Calu3 (cell line): ENCODE data around the gene KCNH6. TPM values are rescaled to one million over a fixed set of nuclear protein-coding genes. Genes with fewer than 3 reads are reported as not detected.

Experiments used
- BruUV-seq: library from RNA; stranded (reverse); fragments of 400-500 nt; replicated peaks from 2 replicates; lab custom pipeline; 2021; lab: Mats Ljungman, UMichigan
- CTCF ChIA-PET: fragments of 300-600 bp; sonication (Branson Sonifier 250); formaldehyde crosslinking; loops from one replicate; lab custom pipeline; 2022; ENCODE audit warnings: antibody characterized with exemption; lab: Charles Lee
- DNase-seq: peaks from one replicate; pipeline ENCODE4 v3.0.0; 2022
- H3K27ac Mint-ChIP-seq: one replicate; pipeline ENCODE4 v1.8.0; 2022; ENCODE audit warnings: mixed read lengths; ENCODE audit not compliant: unreplicated experiment
- H3K27me3 Mint-ChIP-seq: one replicate; pipeline ENCODE4 v1.8.0; 2022; ENCODE audit warnings: mixed read lengths; ENCODE audit not compliant: unreplicated experiment
- H3K36me3 Mint-ChIP-seq: one replicate; pipeline ENCODE4 v1.8.0; 2022; ENCODE audit warnings: mild to moderate bottlenecking, moderate library complexity, mixed read lengths; ENCODE audit not compliant: insufficient read depth, unreplicated experiment
- H3K4me1 Mint-ChIP-seq: one replicate; pipeline ENCODE4 v1.8.0; 2022; ENCODE audit warnings: mild to moderate bottlenecking, low read depth, mixed read lengths; ENCODE audit not compliant: unreplicated experiment
- H3K4me3 Mint-ChIP-seq: one replicate; pipeline ENCODE4 v1.8.0; 2022; ENCODE audit warnings: mild to moderate bottlenecking, low read depth, moderate library complexity, mixed read lengths; ENCODE audit not compliant: unreplicated experiment
- H3K9me3 Mint-ChIP-seq: one replicate; pipeline ENCODE4 v1.8.0; 2022; ENCODE audit warnings: low read depth, mixed read lengths; ENCODE audit not compliant: unreplicated experiment
- CTCF ChIP-seq: fragments of 200-600 bp; IDR thresholded peaks from one replicate; pipeline ENCODE4 v1.8.0; 2022; ENCODE audit warnings: antibody characterized with exemption; ENCODE audit not compliant: unreplicated experiment
- intact Hi-C: fragments of 100-400 bp; cut with micrococcal nuclease; formaldehyde crosslinking; loops from one replicate; pipeline ENCODE4 v1.10.0; 2022; ENCODE audit not compliant: unreplicated experiment
- total RNA-seq: library from RNA; stranded (reverse); gene quantifications from 2 replicates; pipeline ENCODE4 v1.2.3, GENCODE V29; 2022

The KCNH6 gene
- total RNA-seq, 1 experiment from 2014 or later = not detected

- Mint-ChIP-seq H3K27ac (no peak overlapping the region), H3K4me1 (no peaks in the 10 kb centered on the region), H3K4me3 (no peak overlapping the region), H3K36me3 (no peaks in the 10 kb centered on the region), H3K9me3 (no peaks in the 10 kb centered on the region), H3K27me3 (peaks cover 17% of the 10 kb centered on the region)
- DNase-seq = no peak
- no peak for TF ChIP-seq CTCF
- no TSS peak for BruUV-seq
- CTCF ChIA-PET = no interaction called here
- intact Hi-C loops = no loop called here
Measured at GRCh38 chr17:63496663-63497400, 26.3 kb upstream of the KCNH6 start.

GRCh38 chr17:63497708-63498483, 25.3 kb upstream of the KCNH6 start:
- H3K27me3 Mint-ChIP-seq = peaks cover 27% of the 10 kb centered on the region
- no peak for TF ChIP-seq CTCF
- H3K4me1 Mint-ChIP-seq = peaks cover 3% of the 10 kb centered on the region
- intact Hi-C loops = no loop called here
- no peak overlapping the region for H3K4me3 Mint-ChIP-seq
- no peak overlapping the region for H3K27ac Mint-ChIP-seq
- DNase-seq = no peak
- BruUV-seq = no TSS peak
- CTCF ChIA-PET = no interaction called here
- H3K9me3 Mint-ChIP-seq = no peaks in the 10 kb centered on the region
- no peaks in the 10 kb centered on the region for H3K36me3 Mint-ChIP-seq

- intact Hi-C loops = no loop called here
- no peak overlapping the region for H3K27ac Mint-ChIP-seq
- no peak for DNase-seq
- TF ChIP-seq CTCF = no peak
- H3K4me1 Mint-ChIP-seq = peaks cover 11% of the 10 kb centered on the region
- CTCF ChIA-PET = no interaction called here
- H3K9me3 Mint-ChIP-seq = no peaks in the 10 kb centered on the region
- peaks cover 36% of the 10 kb centered on the region for H3K27me3 Mint-ChIP-seq
- no TSS peak for BruUV-seq
- no peaks in the 10 kb centered on the region for H3K36me3 Mint-ChIP-seq
- no peak overlapping the region for H3K4me3 Mint-ChIP-seq
Measured at GRCh38 chr17:63498626-63499195, 24.4 kb upstream of the KCNH6 start.

GRCh38 chr17:63500543-63501390, 22.4 kb upstream of the KCNH6 start:
- no peak for DNase-seq
- no TSS peak for BruUV-seq
- Mint-ChIP-seq H3K36me3 (no peaks in the 10 kb centered on the region), H3K4me3 (no peak overlapping the region), H3K27me3 (peaks cover 56% of the 10 kb centered on the region), H3K27ac (no peak overlapping the region), H3K4me1 (peaks cover 12% of the 10 kb centered on the region), H3K9me3 (no peaks in the 10 kb centered on the region)
- no peak for TF ChIP-seq CTCF
- intact Hi-C loops = no loop called here
- CTCF ChIA-PET = no interaction called here
